Panc1 (cell line): Measurements from ENCODE around the gene GOLGB1. TPM values are rescaled to one million over a fixed set of nuclear protein-coding genes. Genes with fewer than 3 reads are reported as not detected.
"Not testable (repeated sequence)": the region's sequence is repeated elsewhere in the genome, so short reads cannot be mapped to it uniquely, and the experiment has no call there.

ENCODE experiments used
- ATAC-seq: fragments of 200-7000 bp; cut with Tn5 transposase; 2 replicates; pipeline ENCODE4 v1.9.1; 2020; ENCODE audit warnings: mild to moderate bottlenecking, moderate library complexity
- BruUV-seq: library from RNA; stranded (reverse); fragments of 400-500 nt; replicated peaks from 2 replicates; lab custom pipeline; 2021; lab: Mats Ljungman, UMichigan
- CTCF ChIA-PET: fragments of 300-600 bp; sonication (Branson Sonifier 250); formaldehyde crosslinking; loops from one replicate; lab custom pipeline; 2022; ENCODE audit warnings: antibody characterized with exemption; lab: Charles Lee
- POLR2A ChIA-PET: fragments of 300-600 bp; sonication (Branson Sonifier 250); formaldehyde crosslinking; loops from one replicate; lab custom pipeline; 2022; ENCODE audit warnings: antibody characterized with exemption; lab: Charles Lee
- DNase-seq: peaks from one replicate; pipeline ENCODE4 v3.0.0-alpha.2; 2010; ENCODE audit warnings: low read depth, low spot score
- H3K27ac ChIP-seq: 2 replicates; pipeline ENCODE4 v1.5.1; 2011; ENCODE audit warnings: mild to moderate bottlenecking, low read length, inconsistent platforms
- H3K27me3 ChIP-seq: fragments of 200-500 bp; sonication (Bioruptor generic); 2 replicates; pipeline ENCODE4 v1.6.0; 2014; ENCODE audit warnings: low read length, inconsistent platforms; ENCODE audit not compliant: control insufficient read depth, insufficient read depth
- H3K36me3 ChIP-seq: fragments of 200-500 bp; sonication (Bioruptor generic); 2 replicates; pipeline ENCODE4 v1.5.1; 2014; ENCODE audit warnings: inconsistent platforms, mild to moderate bottlenecking, low read length, moderate library complexity; ENCODE audit not compliant: control insufficient read depth, insufficient read depth
- H3K4me1 ChIP-seq: 2 replicates; pipeline ENCODE4 v1.5.1; 2011; ENCODE audit warnings: inconsistent platforms, mild to moderate bottlenecking, low read length, moderate library complexity; ENCODE audit not compliant: control insufficient read depth, insufficient read depth
- H3K4me3 ChIP-seq, 2 experiments: 2 replicates each; pipeline ENCODE4 v1.5.1; 2011 to 2012; ENCODE audit warnings: low read depth in 2 of 2, low read length in 2 of 2, mild to moderate bottlenecking in 2 of 2, inconsistent platforms in 1 of 2, moderate library complexity in 1 of 2
- H3K9me3 ChIP-seq: fragments of 200-500 bp; sonication (Bioruptor generic); 2 replicates; pipeline ENCODE4 v1.5.1; 2014; ENCODE audit warnings: low read depth, mild to moderate bottlenecking, inconsistent platforms, low read length, moderate library complexity; ENCODE audit not compliant: control insufficient read depth, insufficient read depth
- CTCF ChIP-seq: fragments of 450-650 bp; IDR thresholded peaks from 2 replicates; pipeline ENCODE4 v1.5.1; 2017; ENCODE audit warnings: mild to moderate bottlenecking
- POLR2AphosphoS5 ChIP-seq: IDR thresholded peaks from 2 replicates; pipeline ENCODE4 v1.6.1; 2012; ENCODE audit warnings: mild to moderate bottlenecking, low read depth, low read length, moderate library complexity
- REST ChIP-seq, 2 experiments: IDR thresholded peaks; 2 replicates each; pipeline ENCODE4 v1.6.1; 2011 to 2012; ENCODE audit warnings: low read depth in 2 of 2, control low read depth in 1 of 2, low read length in 1 of 2, mild to moderate bottlenecking in 1 of 2, moderate library complexity in 1 of 2; ENCODE audit not compliant: insufficient read depth in 1 of 2
- SIN3A ChIP-seq: IDR thresholded peaks from 2 replicates; pipeline ENCODE4 v1.6.1; 2012; ENCODE audit warnings: low read depth, mild to moderate bottlenecking, low read length, moderate library complexity, borderline replicate concordance; ENCODE audit not compliant: insufficient read depth
- TCF7L2 ChIP-seq: IDR thresholded peaks from 2 replicates; pipeline ENCODE4 v1.6.1; 2011; ENCODE audit warnings: mild to moderate bottlenecking, low read depth, low read length, inconsistent platforms
- in situ Hi-C: cut with HindIII; loops from 2 replicates; pipeline ENCODE4 v1.10.0; 2016; ENCODE audit warnings: low sequenced_read_pairs, low pct_unique_long_range_greater_than_20kb
- intact Hi-C: fragments of 100-400 bp; cut with micrococcal nuclease; formaldehyde crosslinking; loops from one replicate; pipeline ENCODE4 v1.10.0; 2022; ENCODE audit not compliant: unreplicated experiment
- total RNA-seq: library from RNA; stranded (reverse); gene quantifications from one replicate; pipeline ENCODE4 v1.2.1, GENCODE V29; 2021; ENCODE audit not compliant: unreplicated experiment

GOLGB1 gene
- total RNA-seq, 1 experiment from 2014 or later = 49.7 TPM

GRCh38 chr3:121747976-121748375 lies 1.6 kb downstream of the GOLGB1 start:
- in situ Hi-C loops (no loop called here), intact Hi-C loops (loop anchor here (5.0 kb wide), 1 partner anchor 201 kb away; the partner anchor contains the start of gene POLQ)
- BruUV-seq = no TSS peak
- TF ChIP-seq REST (IDR thresholded peaks at IDR 0.05; ENCODE audit: insufficient read depth in 1 of 2, low read depth in 2 of 2, low read length in 1 of 2) (no peak), TCF7L2 (no peak), POLR2AphosphoS5 (no peak), CTCF (no peak), SIN3A (no peak)
- H3K27me3 ChIP-seq = no peaks in the 10 kb centered on the region
- POLR2A ChIA-PET = interaction anchor here (0.6 kb wide), 1 partner anchor 201 kb away, joined by 4 read pairs; no protein-coding TSS in a partner anchor
- peak overlapping the region; percentile 94 for H3K27ac ChIP-seq
- no peaks in the 10 kb centered on the region for H3K9me3 ChIP-seq
- DNase-seq (no peak), ATAC-seq (no peak)
- peak overlapping the region; percentile 94 to 98 for H3K4me3 ChIP-seq
- H3K4me1 ChIP-seq = peaks cover 17% of the 10 kb centered on the region
- H3K36me3 ChIP-seq = peaks cover 8% of the 10 kb centered on the region; the same call in 1 of the 2 replicates
- CTCF ChIA-PET = no interaction called here

GRCh38 chr3:121743106-121743505 lies 6.4 kb downstream of the GOLGB1 start:
- ATAC-seq, POLR2A ChIA-PET, DNase-seq, H3K4me1 ChIP-seq, CTCF ChIA-PET, H3K27ac ChIP-seq, H3K27me3 ChIP-seq, H3K9me3 ChIP-seq, in situ Hi-C loops, BruUV-seq, intact Hi-C loops, H3K36me3 ChIP-seq, H3K4me3 ChIP-seq: not testable (repeated sequence)

- CTCF ChIA-PET = no interaction called here
- no peaks in the 10 kb centered on the region for H3K9me3 ChIP-seq
- ATAC-seq (no peak), DNase-seq (no peak)
- H3K4me1 ChIP-seq = no peaks in the 10 kb centered on the region
- intact Hi-C loops = no loop called here
- POLR2A ChIA-PET = no interaction called here
- in situ Hi-C loops = no loop called here
- H3K27ac ChIP-seq = no peak overlapping the region
- no peak for TF ChIP-seq REST (IDR thresholded peaks at IDR 0.05; ENCODE audit: insufficient read depth in 1 of 2, low read depth in 2 of 2, low read length in 1 of 2)
- no peak for TF ChIP-seq POLR2AphosphoS5
- TF ChIP-seq CTCF = no peak
- TF ChIP-seq TCF7L2 = no peak
- no peak for TF ChIP-seq SIN3A
- H3K27me3 ChIP-seq = no peaks in the 10 kb centered on the region
- H3K36me3 ChIP-seq = no peaks in the 10 kb centered on the region
- no peak overlapping the region for H3K4me3 ChIP-seq
- no TSS peak for BruUV-seq
Measured at GRCh38 chr3:121740896-121741295, 8.6 kb downstream of the GOLGB1 start.
